Heart left ventricle (tissue), 16 donors: Measurements from ENCODE around the gene CKAP2. TPM values are rescaled to one million over a fixed set of nuclear protein-coding genes. Genes with fewer than 3 reads are reported as not detected.
A peak's percentile ranks its signal among the peaks of the same experiment; 100 is the strongest.

ENCODE experiments used
- ATAC-seq, 4 donors: fragments of 200-7000 bp; cut with Tn5 transposase; one replicate each; pipeline ENCODE4 v1.9.1; 2020 to 2022; ENCODE audit warnings: moderate library complexity in 4 of 4, mild to moderate bottlenecking in 3 of 4, moderate number of reproducible peaks in 1 of 4
- DNase-seq, 5 donors: peaks; one replicate each; pipeline ENCODE4 v3.0.0-alpha.2; 2020
- H3K27ac ChIP-seq, 12 donors: fragments of 200-600 bp; sonication (generic) in 4 of 12; one replicate each; pipeline versions ENCODE4 v1.5.0 to v1.8.0; 2016 to 2022; ENCODE audit warnings: mild to moderate bottlenecking in 2 of 12
- H3K27me3 ChIP-seq, 9 donors: fragments of 200-600 bp; sonication (generic) in 2 of 9; one replicate each; pipeline versions ENCODE4 v1.5.1 to v1.8.0; 2016 to 2022; ENCODE audit warnings: mild to moderate bottlenecking in 3 of 9
- H3K36me3 ChIP-seq, 9 donors: fragments of 200-600 bp; sonication (generic) in 2 of 9; one replicate each; pipeline versions ENCODE4 v1.5.0 to v1.8.0; 2018 to 2022; ENCODE audit warnings: mild to moderate bottlenecking in 2 of 9
- H3K4me1 ChIP-seq, 12 donors: fragments of 200-600 bp; sonication (generic) in 4 of 12; one replicate each; pipeline versions ENCODE4 v1.5.0 to v1.8.0; 2016 to 2022; ENCODE audit warnings: mild to moderate bottlenecking in 3 of 12
- H3K4me3 ChIP-seq, 12 donors: fragments of 200-600 bp; sonication (generic) in 4 of 12; one replicate each; pipeline versions ENCODE4 v1.5.0 to v1.8.0; 2017 to 2022; ENCODE audit warnings: mild to moderate bottlenecking in 9 of 12, moderate library complexity in 4 of 12
- H3K9me3 ChIP-seq, 12 donors: fragments of 200-600 bp; sonication (generic) in 4 of 12; one replicate each; pipeline versions ENCODE4 v1.5.0 to v1.8.0; 2016 to 2022; ENCODE audit warnings: mild to moderate bottlenecking in 1 of 12
- CTCF ChIP-seq, 12 donors: fragments of 200-600 bp; sonication (generic) in 4 of 12; IDR thresholded peaks; one replicate each; pipeline versions ENCODE4 v1.5.0 to v1.8.0; 2018 to 2022; ENCODE audit warnings: antibody characterized with exemption in 12 of 12, mild to moderate bottlenecking in 5 of 12
- POLR2A ChIP-seq, 2 donors: fragments of 450-650 bp; IDR thresholded peaks; one replicate each; pipeline ENCODE4 v1.6.1; 2017; ENCODE audit warnings: antibody characterized with exemption in 2 of 2, mild to moderate bottlenecking in 2 of 2, moderate library complexity in 2 of 2
- WGBS, 4 donors: extraction: QIAGEN DNeasy Blood & Tissue Kit in 2 of 4; methylation state at CpG; one replicate each; pipeline versions ENCODE4 v1.1.5 to v1.1.7; 2013 to 2018; 5-methylcytosine and 5-hydroxymethylcytosine counted together
- intact Hi-C, 10 donors: fragments of 100-400 bp; cut with DNase I; formaldehyde crosslinking; loops; one replicate each; pipeline versions ENCODE4 v1.11.1 to v1.14.2; 2022
- polyA plus RNA-seq, 2 donors: library from polyadenylated mRNA; stranded (reverse); fragments of 200-250 nt; gene quantifications; one replicate each; pipeline ENCODE4 v1.2.3, GENCODE V29; 2013
- total RNA-seq, 9 donors: library from RNA; depleted of rRNA in 2 of 9; stranded (reverse); fragments of >200 nt in 2 of 9; fragmentation: NEBNext Ultra II Directional in 3 of 9; extraction: Animal tissue kit (Norgen Biotek cat#: 25700) in 3 of 9; gene quantifications; one replicate each; pipeline versions ENCODE4 v1.1.0 to v1.2.4, GENCODE V29; 2016 to 2023
- donor health status: ischemic (EF 13 %, LVEDD 7.1; RV severe dilation, severe dysfunction).
- donor health status: healthy with polysubstance abuse.
- donor health status: DM: no; HTN: yes; CAD: no.
- donor health status: DM: no; HTN: no; CAD: no.
- donor health status: ischemic (EF 25% LVEDD 6.9; RV normal size, moderate dysfunction).
- donor health status: ischemic (EF 25% LVEDD 5.7; RV mildly dilated, moderate dysfunction).
- donor health status: healthy.
- donor health status: DM: yes; HTN: yes; CAD: no.
- donor health status: ischemic (EF 35%, LVEDD 5.7; RV mildly dilated, moderate dysfunction).
- donor health status: nonischemic (EF 11% LVEDD 7.7; RV severe dilation, severe dysfunction).
- donor health status: DM: yes; HTN: yes; CAD: no.
- donor health status: PGD.
- donor health status: ischemic (EF 29% LVEDD 5.4; RV normal size, mild dysfunction).
- donor health status: nonischemic (EF 23%, LVEDD 6.1; RV moderate dilation, normal function).

CKAP2 gene
- total and polyA plus RNA-seq, 11 donors, result 1.4 to 16.1 (median 8.9) TPM

- WGBS, 4 donors, result 0 to 35% (median 7%) methylated on average over 1 of the region's 1 CpG
- DNase-seq (no peak), ATAC-seq (peak in 2 of 4 donors; percentile 20 to 30)
- Histone ChIP-seq H3K27ac (peak overlapping the region in 3 of 12 donors; percentile 5 to 25 (median 20)), H3K4me1 (peaks cover 0 to 13% (median 0%) of the 10 kb centered on the region in 12 donors), H3K36me3 (peaks cover 0 to 99% (median 97%) of the 10 kb centered on the region in 9 donors), H3K9me3 (no peaks in the 10 kb centered on the region), H3K4me3 (no peak overlapping the region), H3K27me3 (no peaks in the 10 kb centered on the region)
- TF ChIP-seq CTCF (IDR thresholded peaks at IDR 0.05), result no peak
- no peak for TF ChIP-seq POLR2A (IDR thresholded peaks at IDR 0.05)
- intact Hi-C loops, result no loop called here
These were observed 36.2 kb upstream of the CKAP2 start for GRCh38 chr13:52419080-52419479.

GRCh38 chr13:52421216-52421615, 34.1 kb upstream of the CKAP2 start:
- no peak for ATAC-seq
- Histone ChIP-seq H3K4me1 (peaks cover 0 to 13% (median 0%) of the 10 kb centered on the region in 12 donors), H3K27ac (no peak overlapping the region), H3K9me3 (no peaks in the 10 kb centered on the region), H3K4me3 (no peak overlapping the region), H3K36me3 (peaks cover 0 to 99% (median 98%) of the 10 kb centered on the region in 9 donors), H3K27me3 (no peaks in the 10 kb centered on the region)
- no peak for DNase-seq
- TF ChIP-seq POLR2A (IDR thresholded peaks at IDR 0.05), result no peak
- TF ChIP-seq CTCF (IDR thresholded peaks at IDR 0.05), result no peak
- intact Hi-C loops, result no loop called here
- 87 to 98% (median 93%) methylated on average over 3 of the region's 3 CpGs for WGBS, 4 donors

- Histone ChIP-seq H3K27ac (peak overlapping the region in 9 of 12 donors; percentile 25 to 70 (median 38)), H3K4me1 (peaks cover 0 to 21% (median 14%) of the 10 kb centered on the region in 12 donors), H3K27me3 (no peaks in the 10 kb centered on the region), H3K9me3 (no peaks in the 10 kb centered on the region), H3K36me3 (peaks cover 0 to 97% (median 87%) of the 10 kb centered on the region in 9 donors), H3K4me3 (no peak overlapping the region)
- DNase-seq (peak in 1 of 5 donors; percentile 36), ATAC-seq (peak in 3 of 4 donors; percentile 57 to 92 (median 66))
- intact Hi-C loops, result loop anchor here in 2 of 10 donors (2.0 kb wide), 2 partner anchors 19 to 21 kb away; partner anchors contain the start of gene THSD1 (in 1 of the 2)
- 65 to 76% (median 71%) methylated on average over 2 of the region's 2 CpGs for WGBS, 4 donors
- TF ChIP-seq POLR2A (IDR thresholded peaks at IDR 0.05), result no peak
- TF ChIP-seq CTCF (IDR thresholded peaks at IDR 0.05), result no peak
These were observed 27.0 kb upstream of the CKAP2 start for GRCh38 chr13:52428295-52428694.

GRCh38 chr13:52432456-52432855, 22.8 kb upstream of the CKAP2 start:
- H3K36me3 ChIP-seq, result peaks cover 0 to 96% (median 85%) of the 10 kb centered on the region in 9 donors
- intact Hi-C loops, result no loop called here
- TF ChIP-seq CTCF (IDR thresholded peaks at IDR 0.05) (no peak), POLR2A (IDR thresholded peaks at IDR 0.05) (no peak)
- peaks cover 0 to 36% (median 20%) of the 10 kb centered on the region in 12 donors for H3K4me1 ChIP-seq
- 48 to 57% (median 56%) methylated on average over 2 of the region's 2 CpGs for WGBS, 4 donors
- peak overlapping the region in 2 of 12 donors; percentile 40 to 48 for H3K27ac ChIP-seq
- H3K4me3 ChIP-seq, result no peak overlapping the region
- ATAC-seq, result no peak
- no peaks in the 10 kb centered on the region for H3K9me3 ChIP-seq
- no peak for DNase-seq
- H3K27me3 ChIP-seq, result no peaks in the 10 kb centered on the region
